OCI-M2 (cell line): ENCODE measurements around the gene SNX10.

Experiments used
- DNase-seq: peaks from one replicate; lab custom pipeline; 2025; ENCODE audit not compliant: unreplicated experiment; lab: John Stamatoyannopoulos, UW

SNX10 gene

DNA sequence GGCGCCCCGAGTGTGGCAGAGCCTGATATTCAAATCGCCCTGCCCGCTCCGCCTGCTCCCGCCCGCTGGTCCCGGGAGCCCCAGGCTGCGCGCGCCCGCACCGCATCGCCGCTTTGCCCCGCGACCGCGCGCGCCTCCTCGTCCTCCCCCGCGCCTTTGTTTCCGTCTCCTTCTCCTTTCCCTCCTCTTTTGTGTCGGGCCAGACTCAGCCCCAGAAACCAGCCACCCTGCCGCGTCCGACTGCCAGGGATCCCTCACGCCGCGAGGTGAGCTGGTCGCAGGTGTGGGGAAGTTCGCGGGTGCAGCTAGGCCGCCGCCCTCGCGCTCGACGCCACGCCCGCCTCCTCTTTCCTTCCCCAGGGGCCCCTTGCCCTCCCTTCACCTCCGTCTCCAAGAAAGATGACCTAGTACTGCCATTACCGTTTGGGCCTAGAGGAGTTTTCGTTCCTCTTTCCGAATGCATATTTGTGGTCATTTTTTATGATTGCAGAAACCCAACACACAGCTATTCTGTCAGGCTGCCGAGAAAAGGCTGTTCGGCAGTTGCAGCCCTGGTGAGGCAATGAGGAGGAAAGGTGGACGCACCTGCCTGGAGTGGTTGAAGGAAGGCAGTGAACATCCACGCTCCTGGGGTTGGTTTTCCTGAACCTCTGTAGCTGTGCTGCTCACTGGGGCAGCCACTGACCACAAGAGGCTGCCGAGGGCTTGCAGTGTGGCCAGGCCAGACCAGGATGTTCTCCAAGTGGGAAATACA is 107.3 kb downstream of the SNX10 start:
- no peak for DNase-seq

DNA sequence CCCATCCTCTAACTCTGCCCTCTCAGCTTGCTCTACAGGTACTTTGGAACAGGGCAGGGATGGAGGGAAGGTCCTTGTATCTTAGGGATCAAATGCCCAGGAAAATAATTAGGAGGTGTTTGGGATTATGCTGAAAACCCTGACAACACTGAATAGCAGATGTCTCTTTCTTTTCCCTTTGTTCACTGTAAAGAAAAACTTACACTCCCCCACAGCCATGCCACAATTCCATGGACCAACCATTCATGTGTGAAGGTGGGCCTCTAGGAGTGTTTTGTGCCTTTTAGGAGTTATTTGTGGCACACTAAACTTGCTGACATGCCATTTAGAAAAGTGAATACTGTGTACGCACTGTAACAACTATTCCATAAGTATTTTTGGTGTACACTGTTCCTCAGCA is 108.1 kb downstream of the SNX10 start:
- no peak for DNase-seq

DNA sequence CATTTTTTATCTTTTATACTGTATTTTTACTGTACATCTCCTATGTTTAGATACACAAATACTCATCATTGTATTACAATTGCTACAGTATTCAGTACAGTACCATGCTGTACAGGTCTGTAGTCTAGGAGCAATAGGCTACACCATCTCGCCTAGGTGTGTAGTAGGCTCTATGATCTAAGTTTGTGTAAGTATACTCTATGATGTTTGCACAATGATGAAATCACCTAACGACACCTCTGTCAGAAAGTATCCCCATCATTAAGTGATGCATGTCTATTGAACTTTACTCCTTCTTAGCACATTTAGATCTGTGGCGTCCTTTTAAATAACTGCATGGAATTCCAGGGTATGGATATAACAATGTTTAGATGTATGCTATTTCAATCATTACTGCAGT is 112.0 kb downstream of the SNX10 start:
- DNase-seq: no peak

DNA sequence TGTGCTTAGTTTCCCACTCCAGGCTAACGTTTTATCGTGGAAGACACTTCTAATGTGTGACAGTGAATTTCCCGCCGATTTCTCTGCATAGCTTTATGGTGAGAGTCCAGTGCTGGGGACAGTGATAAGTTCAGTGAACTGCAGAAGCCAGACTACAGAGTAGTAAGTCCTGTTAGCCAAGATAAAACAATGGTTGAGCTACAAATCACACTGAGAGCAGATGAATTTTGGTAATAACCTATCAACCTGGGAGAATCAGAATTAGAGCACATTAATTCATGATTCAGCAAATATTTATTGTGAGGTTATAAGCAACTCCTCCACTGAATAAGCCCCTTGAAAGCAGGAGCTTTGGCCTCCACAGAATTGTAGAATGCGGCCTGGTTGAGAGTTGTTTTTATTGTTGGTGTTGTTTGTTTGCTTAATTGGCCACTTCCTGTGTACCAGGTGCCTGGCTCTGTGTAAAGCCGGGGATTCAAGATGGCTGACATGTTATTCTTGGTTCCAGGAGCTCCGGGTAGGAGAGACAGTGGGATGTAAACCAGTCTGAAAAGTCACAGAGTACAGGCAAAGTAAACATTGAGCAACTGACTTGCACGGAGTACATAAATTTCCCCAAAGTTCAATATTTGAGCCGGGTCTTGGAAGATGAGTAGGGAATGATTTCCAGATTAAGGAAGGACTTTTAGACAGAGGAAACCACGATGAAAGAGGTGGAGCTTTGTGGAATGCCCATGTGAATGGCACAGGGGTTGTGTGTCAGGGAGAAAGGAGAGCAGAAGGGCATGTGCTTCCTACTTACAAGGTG is 112.7 kb downstream of the SNX10 start:
- DNase-seq: no peak

DNA sequence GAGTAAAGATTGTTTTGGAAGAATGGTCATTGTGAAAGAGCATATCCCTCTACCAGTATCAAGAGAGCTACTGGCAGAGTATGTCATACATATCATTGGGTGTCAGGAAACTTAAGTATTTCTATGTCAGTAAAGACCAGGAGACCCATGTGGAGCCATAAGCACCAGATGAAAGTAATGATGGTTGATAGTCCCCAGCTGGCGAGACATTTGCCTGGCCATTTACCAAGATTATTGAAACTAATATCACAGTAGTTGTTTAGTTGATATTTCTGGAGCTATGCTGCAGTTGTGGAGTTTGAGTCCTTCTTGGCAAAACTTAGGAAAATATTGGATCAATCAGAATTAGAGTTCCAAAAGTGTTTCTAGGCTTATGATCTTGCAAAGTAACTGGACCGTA is 114.8 kb downstream of the SNX10 start:
- DNase-seq: no peak

DNA sequence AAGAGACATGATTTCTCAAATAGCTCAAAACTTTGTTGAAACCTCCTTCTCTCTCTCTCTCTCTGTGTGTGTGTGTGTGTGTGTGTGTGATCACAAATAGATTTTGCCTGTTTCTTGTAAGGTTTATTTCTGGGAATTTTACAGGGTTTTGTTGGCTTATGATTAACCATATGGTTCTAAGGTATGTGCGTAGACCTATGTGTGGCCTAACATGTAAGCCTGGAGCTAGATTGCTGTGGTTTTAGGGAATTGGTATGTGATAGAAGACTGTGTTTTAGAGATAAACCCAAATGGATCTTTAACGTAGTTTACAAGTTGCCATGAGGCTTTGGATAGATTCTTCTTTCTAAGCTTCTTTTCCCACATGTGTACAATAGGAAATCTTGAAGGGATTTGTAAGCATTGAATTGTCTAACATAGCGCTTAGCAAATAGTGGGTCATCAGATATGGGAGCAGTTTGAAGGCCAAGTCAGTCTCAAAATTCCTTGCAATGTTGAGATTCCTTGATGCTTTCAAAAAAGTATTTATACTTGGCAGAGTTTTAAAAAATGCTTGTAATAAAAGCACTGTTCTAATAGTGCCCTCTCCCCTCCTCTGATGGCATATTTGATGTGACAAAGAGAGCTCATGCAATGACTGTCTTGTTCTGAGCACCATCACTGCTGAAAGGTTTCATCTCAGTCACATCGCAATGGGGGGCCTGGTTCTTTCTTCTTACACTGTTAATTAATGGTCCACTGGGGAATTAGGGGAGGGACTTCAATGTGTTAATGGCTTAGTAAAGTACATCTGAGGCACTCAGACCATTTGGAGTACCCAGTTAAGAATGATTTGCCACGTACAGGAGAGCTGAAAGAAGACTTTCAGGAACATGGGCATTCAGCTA is 118.2 kb downstream of the SNX10 start:
- no peak for DNase-seq

DNA sequence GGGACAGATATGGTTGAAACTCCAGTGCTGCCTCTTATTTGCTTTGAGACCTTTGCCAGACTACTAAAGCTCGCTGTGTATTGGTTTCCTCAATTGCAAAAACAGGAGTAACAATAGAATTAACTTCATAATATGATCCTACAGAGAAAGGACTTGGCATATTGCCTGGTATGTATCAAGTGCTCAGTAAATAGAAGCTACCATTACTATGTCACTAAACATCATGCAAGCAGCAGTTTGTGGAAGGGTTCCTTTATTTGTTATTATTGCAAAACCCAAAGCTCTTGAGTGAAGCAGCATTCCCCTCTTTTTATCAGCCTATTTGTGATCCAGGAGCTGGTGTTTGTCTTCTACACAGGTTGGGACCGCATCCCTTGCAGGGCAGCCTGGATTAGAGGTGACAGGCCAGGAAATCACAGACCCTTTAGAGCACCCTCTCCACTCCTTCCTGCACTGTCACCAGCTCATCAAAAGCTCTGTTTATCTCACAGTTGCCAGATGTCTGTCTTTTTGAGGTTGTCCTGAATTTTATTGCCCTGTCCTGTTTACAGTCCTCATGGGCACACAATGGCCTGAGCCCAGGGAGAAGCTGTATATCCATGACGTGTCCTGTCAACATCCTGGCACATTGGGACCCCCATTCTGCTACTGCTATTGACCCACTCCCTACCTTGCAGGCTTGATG is 121.5 kb downstream of the SNX10 start:
- DNase-seq: no peak

DNA sequence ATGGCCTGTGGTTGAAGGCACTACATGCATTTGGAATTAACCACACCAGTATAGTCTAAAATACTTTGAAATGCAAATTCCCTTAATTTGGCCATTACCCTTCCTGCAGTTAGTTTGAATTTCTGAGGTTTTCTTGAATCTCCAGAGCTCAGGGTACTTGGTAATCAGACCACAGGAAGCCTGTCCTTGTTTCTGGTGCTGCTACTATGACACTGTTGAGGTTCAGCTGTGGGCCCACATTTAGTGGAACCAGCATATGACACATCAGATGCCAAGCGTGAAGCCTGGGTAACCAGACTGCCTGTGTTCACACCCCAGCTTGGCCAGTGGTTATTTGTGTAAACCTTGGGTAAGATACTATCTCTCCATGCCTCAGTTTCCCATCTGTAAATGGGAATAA is 124.3 kb downstream of the SNX10 start:
- no peak for DNase-seq

DNA sequence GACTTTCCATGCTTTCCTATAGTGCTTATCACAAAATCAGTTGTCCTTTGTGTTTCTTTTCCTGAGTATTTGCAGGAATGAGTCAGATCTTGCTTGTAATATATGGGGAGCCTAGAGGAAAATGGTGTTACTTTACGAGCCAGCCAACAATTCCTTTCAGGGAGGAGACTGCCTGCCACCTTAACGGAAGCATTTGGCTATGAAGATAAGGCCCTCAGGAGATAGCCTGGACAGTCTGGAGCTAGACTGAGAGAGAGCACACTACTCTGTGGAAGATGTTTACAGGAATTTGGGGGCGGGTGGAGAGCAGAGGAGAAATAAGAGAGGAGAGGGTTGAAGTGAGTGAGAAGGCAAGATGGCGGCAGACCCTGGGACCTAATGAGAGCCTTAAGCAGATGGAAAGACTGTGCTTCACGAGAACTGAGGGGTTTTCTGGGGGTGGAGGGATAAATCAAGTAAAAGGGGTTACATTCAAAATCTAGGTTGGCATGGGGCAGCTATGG is 126.3 kb downstream of the SNX10 start:
- DNase-seq: no peak

DNA sequence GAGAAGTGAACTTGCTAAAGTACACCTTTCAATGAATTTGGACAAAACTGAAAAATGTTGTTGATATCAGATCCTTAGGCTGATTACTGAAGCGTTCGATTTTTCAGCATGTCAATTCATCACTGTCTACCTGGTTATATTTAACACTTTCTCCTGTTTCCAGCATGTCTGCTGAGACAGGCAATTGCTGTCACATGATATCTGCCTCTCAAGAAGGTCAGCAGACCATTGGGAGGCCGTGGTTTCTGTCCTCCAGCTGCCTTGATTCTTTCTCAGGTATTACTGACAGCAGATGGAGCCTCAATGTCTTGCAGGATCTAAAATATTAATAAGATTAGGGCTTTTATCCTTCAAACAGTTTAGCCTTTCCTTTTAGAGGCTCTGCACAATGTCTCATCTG is 127.5 kb downstream of the SNX10 start:
- DNase-seq: no peak

DNA sequence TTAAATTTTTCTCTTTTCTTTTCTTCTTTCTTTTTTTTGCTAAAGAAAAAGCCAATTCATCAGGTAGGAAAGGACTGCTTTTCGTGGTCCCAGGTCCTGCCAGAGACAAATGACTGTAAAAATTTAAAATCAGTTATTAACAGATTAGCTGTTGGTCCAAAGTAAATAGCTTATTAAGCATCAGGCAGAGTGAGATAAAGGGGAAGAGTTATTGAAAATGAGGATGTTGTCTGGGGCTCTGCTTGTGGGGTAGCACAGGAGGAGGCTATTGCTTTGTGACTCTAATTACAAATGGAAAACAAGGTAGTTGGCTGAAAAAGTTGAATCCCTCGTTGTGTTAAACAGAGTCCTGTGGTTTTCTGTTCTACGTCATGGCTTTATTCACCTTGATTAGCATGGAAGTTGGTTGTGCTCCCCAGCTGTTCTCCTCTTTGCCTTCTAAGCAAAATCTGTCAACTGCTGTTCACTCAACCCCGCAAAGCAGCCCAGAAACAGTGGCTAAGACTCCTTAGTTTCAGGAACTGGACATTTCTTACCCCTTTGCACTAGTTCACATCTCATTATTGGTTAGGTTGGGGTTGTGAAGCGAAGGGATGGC is 128.9 kb downstream of the SNX10 start:
- DNase-seq: no peak

DNA sequence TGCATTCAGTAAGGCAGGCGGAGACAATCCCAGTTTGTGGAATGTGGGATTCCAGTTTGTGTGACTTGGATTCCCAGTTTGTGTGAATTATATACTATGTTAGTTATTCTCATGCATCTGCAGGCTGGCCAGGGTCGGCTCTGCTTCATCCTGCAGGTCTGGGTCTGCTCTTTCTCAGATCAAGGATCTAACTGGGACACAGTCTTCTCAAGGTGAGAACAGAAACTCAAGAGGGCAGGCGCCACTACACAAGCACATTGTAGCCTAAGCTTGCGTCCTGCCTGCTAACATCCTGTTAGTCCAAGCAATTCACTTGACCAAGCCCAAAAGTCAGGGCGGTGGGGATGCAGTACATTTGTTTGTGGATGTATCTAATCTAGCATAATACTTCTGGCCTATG is 131.1 kb downstream of the SNX10 start:
- no peak for DNase-seq

DNA sequence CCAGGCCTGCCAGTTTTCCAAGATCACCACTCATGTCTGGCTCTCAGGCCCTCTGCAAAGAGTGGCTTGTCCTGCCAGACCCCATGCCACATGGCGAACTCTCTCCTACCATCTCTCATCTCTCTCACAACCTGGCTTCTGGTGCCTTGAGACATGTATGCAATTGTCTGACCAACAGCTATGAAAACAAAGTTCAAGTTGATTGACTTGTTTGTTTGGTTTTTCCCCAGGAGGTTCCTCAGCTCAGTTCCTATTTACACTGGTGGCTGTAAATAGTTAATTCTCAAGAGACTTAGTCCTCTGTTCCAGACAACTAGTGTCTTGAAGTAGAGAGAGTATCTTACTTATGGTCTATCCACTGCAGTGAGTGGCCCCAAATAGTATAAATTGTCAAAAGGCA is 131.8 kb downstream of the SNX10 start:
- no peak for DNase-seq
